OCI-LY7 (cell line): Measurements from ENCODE around the gene SLC35F4. TPM values are rescaled to one million over a fixed set of nuclear protein-coding genes. Genes with fewer than 3 reads are reported as not detected.
A peak's percentile ranks its signal among the peaks of the same experiment; 100 is the strongest.

Experiments used
- BruUV-seq: library from RNA; stranded (reverse); fragments of 400-500 nt; replicated peaks from 2 replicates; lab custom pipeline; 2021; lab: Mats Ljungman, UMichigan
- CTCF ChIA-PET: fragments of 300-600 bp; sonication (Branson Sonifier 250); formaldehyde crosslinking; loops from one replicate; lab custom pipeline; 2022; ENCODE audit warnings: antibody characterized with exemption; ENCODE audit not compliant: unreplicated experiment; lab: Charles Lee
- POLR2A ChIA-PET: fragments of 300-600 bp; sonication (Branson Sonifier 250); formaldehyde crosslinking; loops from one replicate; lab custom pipeline; 2022; ENCODE audit warnings: antibody characterized with exemption; lab: Charles Lee
- DNase-seq: peaks from one replicate; pipeline ENCODE4 v3.0.0-alpha.2; 2015; ENCODE audit warnings: low spot score
- H2AFZ ChIP-seq: fragments of 200-600 bp; sonication (generic), shearing (Covaris generic); 2 replicates; pipeline ENCODE4 v1.6.1; 2014; ENCODE audit warnings: mild to moderate bottlenecking, antibody characterized with exemption, low read length, moderate library complexity
- H3K27ac ChIP-seq: fragments of 200-600 bp; sonication (generic); 2 replicates; pipeline ENCODE4 v1.5.1; 2014; ENCODE audit warnings: mixed run types, low read depth, mild to moderate bottlenecking, moderate library complexity, low read length, inconsistent platforms; ENCODE audit not compliant: poor library complexity, severe bottlenecking
- H3K36me3 ChIP-seq: fragments of 200-600 bp; sonication (generic); 2 replicates; pipeline ENCODE4 v1.6.1; 2014; ENCODE audit warnings: mild to moderate bottlenecking, antibody characterized with exemption, low read length, moderate library complexity, mixed read lengths; ENCODE audit not compliant: insufficient read depth
- H3K4me1 ChIP-seq: fragments of 200-600 bp; sonication (generic); 2 replicates; pipeline ENCODE4 v1.5.1; 2014; ENCODE audit warnings: mild to moderate bottlenecking, low read length; ENCODE audit not compliant: insufficient read depth, poor library complexity, severe bottlenecking
- H3K4me2 ChIP-seq: fragments of 200-600 bp; sonication (generic); 2 replicates; pipeline ENCODE4 v1.6.1; 2014; ENCODE audit warnings: mild to moderate bottlenecking, low read length
- H3K4me3 ChIP-seq: fragments of 200-600 bp; sonication (generic); 2 replicates; pipeline ENCODE4 v1.5.1; 2014; ENCODE audit warnings: mild to moderate bottlenecking, low read depth, low read length; ENCODE audit not compliant: poor library complexity, severe bottlenecking
- H3K79me2 ChIP-seq: fragments of 200-600 bp; sonication (generic); 2 replicates; pipeline ENCODE4 v1.6.1; 2016; ENCODE audit warnings: low read depth, mild to moderate bottlenecking, low read length, moderate library complexity, mixed read lengths; ENCODE audit not compliant: insufficient read depth
- H3K9me2 ChIP-seq: fragments of 200-600 bp; sonication (generic); 2 replicates; pipeline ENCODE4 v1.6.1; 2016; ENCODE audit warnings: mild to moderate bottlenecking, low read length, mixed read lengths; ENCODE audit not compliant: insufficient read depth
- H3K9me3 ChIP-seq: fragments of 200-600 bp; sonication (generic); 2 replicates; pipeline ENCODE4 v1.6.1; 2014; ENCODE audit warnings: mild to moderate bottlenecking, mixed run types, low read length, mixed read lengths
- H4K20me1 ChIP-seq: fragments of 200-600 bp; sonication (generic); 2 replicates; pipeline ENCODE4 v1.6.1; 2014; ENCODE audit warnings: mild to moderate bottlenecking, antibody characterized with exemption, low read length, moderate library complexity, mixed read lengths; ENCODE audit not compliant: insufficient read depth
- CTCF ChIP-seq: fragments of 200-600 bp; sonication (generic); conservative IDR thresholded peaks from 2 replicates; pipeline ENCODE4 v1.5.1; 2014; ENCODE audit warnings: mild to moderate bottlenecking, antibody characterized with exemption, low read length, moderate library complexity, mixed read lengths
- EZH2phosphoT487 ChIP-seq: fragments of 200-600 bp; sonication (generic); IDR thresholded peaks from 2 replicates; pipeline ENCODE4 v1.6.1; 2018; ENCODE audit warnings: low read depth, borderline replicate concordance, mild to moderate bottlenecking, mixed run types, antibody characterized with exemption, low read length, moderate library complexity, mixed read lengths
- intact Hi-C: fragments of 100-400 bp; cut with micrococcal nuclease; formaldehyde crosslinking; loops from one replicate; pipeline ENCODE4 v1.10.0; 2022; ENCODE audit not compliant: unreplicated experiment
- total RNA-seq, 2 experiments: library from RNA; depleted of rRNA in 1 of 2; stranded (reverse); fragments of >200 nt in 1 of 2; shearing (Covaris generic) in 1 of 2; gene quantifications; 2 replicates each; pipeline ENCODE4 v1.2.3, GENCODE V29; 2014 to 2022

The SLC35F4 gene
- total RNA-seq, 2 experiments from 2014 or later: not detected

- Histone ChIP-seq H3K4me2 (no peak overlapping the region), H3K36me3 (no peaks in the 10 kb centered on the region), H3K9me2 (no peaks in the 10 kb centered on the region), H3K27ac (no peak overlapping the region), H3K4me3 (no peak overlapping the region), H2AFZ (no peak overlapping the region), H3K9me3 (no peaks in the 10 kb centered on the region), H4K20me1 (no peaks in the 10 kb centered on the region), H3K79me2 (no peaks in the 10 kb centered on the region), H3K4me1 (no peaks in the 10 kb centered on the region)
- intact Hi-C loops: no loop called here
- no peak for TF ChIP-seq EZH2phosphoT487
- peak; percentile 79 for TF ChIP-seq CTCF
- CTCF ChIA-PET: interaction anchor here (0.6 to 1.1 kb wide), 2 partner anchors 8 to 177 kb away, joined by 3 read pairs; no protein-coding TSS in a partner anchor
- peak; percentile 23 for DNase-seq
- BruUV-seq: no TSS peak
- POLR2A ChIA-PET: interaction anchor here (0.7 kb wide), 1 partner anchor 688 kb away, joined by 3 read pairs; no protein-coding TSS in a partner anchor
Observed at GRCh38 chr14:57692671-57693070, 173.2 kb downstream of the SLC35F4 start.

- no peaks in the 10 kb centered on the region for H3K9me2 ChIP-seq
- H3K79me2 ChIP-seq: no peaks in the 10 kb centered on the region
- ChIA-PET CTCF (no interaction called here), POLR2A (interaction anchor here (0.5 to 0.6 kb wide), 2 partner anchors 140 to 784 kb away, joined by 3 to 4 read pairs; no protein-coding TSS in a partner anchor)
- no peaks in the 10 kb centered on the region for H3K36me3 ChIP-seq
- TF ChIP-seq CTCF (no peak), EZH2phosphoT487 (no peak)
- H3K9me3 ChIP-seq: no peaks in the 10 kb centered on the region
- DNase-seq: no peak
- no peak overlapping the region for H3K27ac ChIP-seq
- H2AFZ ChIP-seq: no peak overlapping the region
- H3K4me3 ChIP-seq: no peak overlapping the region
- H3K4me2 ChIP-seq: no peak overlapping the region
- BruUV-seq: no TSS peak
- H3K4me1 ChIP-seq: no peaks in the 10 kb centered on the region
- intact Hi-C loops: no loop called here
- H4K20me1 ChIP-seq: no peaks in the 10 kb centered on the region
Observed at GRCh38 chr14:57687416-57687815, 178.5 kb downstream of the SLC35F4 start.

GRCh38 chr14:57686304-57686703, 179.6 kb downstream of the SLC35F4 start:
- no peaks in the 10 kb centered on the region for H3K9me2 ChIP-seq
- no peaks in the 10 kb centered on the region for H3K36me3 ChIP-seq
- no peak for TF ChIP-seq CTCF
- TF ChIP-seq EZH2phosphoT487: no peak
- H3K27ac ChIP-seq: no peak overlapping the region
- no TSS peak for BruUV-seq
- H2AFZ ChIP-seq: no peak overlapping the region
- no peaks in the 10 kb centered on the region for H4K20me1 ChIP-seq
- intact Hi-C loops: no loop called here
- H3K79me2 ChIP-seq: no peaks in the 10 kb centered on the region
- no peaks in the 10 kb centered on the region for H3K4me1 ChIP-seq
- no peaks in the 10 kb centered on the region for H3K9me3 ChIP-seq
- POLR2A ChIA-PET: interaction anchor here (1.3 kb wide), 1 partner anchor 16 kb away, joined by 3 read pairs; no protein-coding TSS in a partner anchor
- DNase-seq: no peak
- CTCF ChIA-PET: no interaction called here
- H3K4me3 ChIP-seq: no peak overlapping the region
- H3K4me2 ChIP-seq: no peak overlapping the region
